Activated naive CD4-positive, alpha-beta T cell treated with anti-CD3 and anti-CD28 coated beads, Interleukin-2, amount 50 U/mL, for 72 hours (primary cell): ENCODE measurements around the gene PON2. TPM values are rescaled to one million over a fixed set of nuclear protein-coding genes. Genes with fewer than 3 reads are reported as not detected.
"Not testable (repeated sequence)": the region's sequence is repeated elsewhere in the genome, so short reads cannot be mapped to it uniquely, and the experiment has no call there.

Experiments used
- ATAC-seq, 2 donors: fragments of 150-1000 bp; cut with Tn5 transposase; 2 replicates each; pipeline ENCODE4 v1.10.0; 2021; ENCODE audit warnings: mild to moderate bottlenecking in 2 of 2, moderate library complexity in 2 of 2
- DNase-seq, 2 donors: peaks; one replicate each; pipeline ENCODE4 v3.0.0; 2021 to 2022; ENCODE audit warnings: low spot score in 2 of 2
- H3K27ac Mint-ChIP-seq, 2 donors: one replicate each; pipeline ENCODE4 v1.8.0; 2022; ENCODE audit warnings: mild to moderate bottlenecking in 2 of 2, mixed read lengths in 2 of 2
- H3K36me3 Mint-ChIP-seq, 2 donors: one replicate each; pipeline ENCODE4 v1.8.0; 2022; ENCODE audit warnings: mixed read lengths in 2 of 2
- H3K9me3 Mint-ChIP-seq, 2 donors: one replicate each; pipeline ENCODE4 v1.8.0; 2022; ENCODE audit warnings: mixed read lengths in 2 of 2
- total RNA-seq, 2 donors: library from RNA; stranded (reverse); gene quantifications; one replicate each; pipeline ENCODE4 v1.2.3, GENCODE V29; 2022

Gene PON2
- total RNA-seq, 2 donors from 2014 or later, result 5.0 to 5.9 TPM

DNA sequence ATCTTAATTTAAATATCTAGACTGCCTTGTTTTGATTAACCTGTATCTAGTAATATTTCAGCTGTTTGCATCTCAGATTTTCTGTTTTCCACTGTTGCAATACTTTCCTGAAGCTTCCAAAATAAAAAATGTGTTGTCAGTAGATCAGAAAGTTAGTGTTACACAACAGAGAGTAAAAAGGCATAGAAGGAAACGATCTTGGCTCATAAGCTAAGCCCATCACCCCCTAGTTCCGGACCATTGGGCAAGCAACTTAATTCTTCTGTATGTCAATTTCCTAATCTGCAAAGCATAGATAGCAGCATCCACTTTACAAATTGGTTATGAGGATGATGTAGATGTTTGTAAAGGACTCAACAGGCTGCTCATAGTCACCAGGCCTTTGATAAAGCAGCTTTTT, 43.1 kb downstream of the PON2 start:
- H3K36me3 Mint-ChIP-seq, result peaks cover 0 to 8% of the 10 kb centered on the region in 2 donors

DNA sequence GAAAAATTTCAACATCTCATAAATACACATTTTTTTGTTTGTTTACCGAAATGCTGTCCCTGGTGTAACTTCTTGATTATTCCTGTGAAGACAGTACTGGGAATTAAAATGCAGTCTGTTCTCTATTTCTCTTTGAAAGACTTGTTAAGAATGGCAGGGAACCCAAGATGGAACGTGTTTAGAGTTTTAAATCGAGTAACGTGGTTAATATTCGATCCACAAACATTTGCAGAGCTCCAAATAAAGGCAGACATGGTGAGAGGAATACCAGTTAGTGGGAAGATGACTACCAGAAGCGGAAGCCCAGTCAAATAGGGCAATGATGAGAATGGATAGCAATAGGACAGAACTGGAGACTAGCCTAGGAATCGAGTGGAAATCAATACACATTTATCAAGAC, 45.3 kb downstream of the PON2 start:
- no peak for DNase-seq
- Mint-ChIP-seq H3K36me3 (peaks cover 0 to 18% of the 10 kb centered on the region in 2 donors), H3K27ac (no peak overlapping the region), H3K9me3 (peaks cover 13 to 17% of the 10 kb centered on the region in 2 donors)
- ATAC-seq, result no peak

More for the DNA sequence above, 43.1 kb downstream of the PON2 start:
- ATAC-seq (no peak), DNase-seq (no peak)
- Mint-ChIP-seq H3K27ac (no peak overlapping the region), H3K9me3 (peaks cover 6 to 10% of the 10 kb centered on the region in 2 donors)

GRCh38 chr7:95379457-95379856, 55.4 kb downstream of the PON2 start:
- H3K27ac Mint-ChIP-seq, H3K9me3 Mint-ChIP-seq, DNase-seq, ATAC-seq: not testable (repeated sequence)
- peaks cover 0 to 17% of the 10 kb centered on the region in 2 donors for H3K36me3 Mint-ChIP-seq

- ATAC-seq (no peak), DNase-seq (no peak)
- Mint-ChIP-seq H3K36me3 (peaks cover 0 to 17% of the 10 kb centered on the region in 2 donors), H3K9me3 (peaks cover 4 to 7% of the 10 kb centered on the region in 2 donors), H3K27ac (no peak overlapping the region)
Observed at GRCh38 chr7:95376632-95377400, 58.0 kb downstream of the PON2 start.

DNA sequence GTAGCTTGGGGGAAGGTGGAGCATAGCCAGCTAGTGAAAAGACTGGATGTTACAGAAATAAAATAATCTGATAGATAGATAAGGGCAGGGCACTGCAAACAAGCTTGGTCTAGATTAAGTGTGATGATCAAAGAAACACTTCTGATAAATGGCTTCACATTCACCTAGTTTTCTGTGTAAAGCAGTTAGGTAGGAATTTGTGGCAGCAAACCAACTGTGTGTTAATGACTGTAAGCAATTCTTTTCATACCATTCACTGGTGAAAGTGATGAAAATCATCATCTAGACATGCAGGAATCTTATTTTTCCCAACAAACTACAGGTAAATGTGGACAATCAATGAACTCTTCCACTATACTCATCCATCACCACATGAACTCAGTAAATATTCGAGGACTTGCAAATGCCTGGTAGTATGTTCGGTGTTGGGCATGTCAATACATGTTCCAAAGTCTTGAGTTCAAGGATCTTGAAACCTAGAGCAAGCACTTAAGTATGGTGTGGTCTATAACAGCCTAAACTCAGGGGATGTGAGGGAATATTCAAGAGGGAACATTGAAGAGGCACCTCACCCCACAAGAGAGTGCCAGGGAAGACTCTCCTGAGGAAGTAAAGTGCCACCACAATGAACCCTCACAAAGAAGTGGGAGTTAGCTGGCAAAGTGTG, 59.1 kb downstream of the PON2 start:
- peaks cover 0 to 7% of the 10 kb centered on the region in 2 donors for H3K9me3 Mint-ChIP-seq
- DNase-seq, result no peak
- no peak overlapping the region for H3K27ac Mint-ChIP-seq
- peaks cover 0 to 17% of the 10 kb centered on the region in 2 donors for H3K36me3 Mint-ChIP-seq
- no peak for ATAC-seq

- ATAC-seq (no peak), DNase-seq (no peak)
- no peak overlapping the region for H3K27ac Mint-ChIP-seq
- H3K9me3 Mint-ChIP-seq, result peaks cover 0 to 4% of the 10 kb centered on the region in 2 donors
- H3K36me3 Mint-ChIP-seq, result peaks cover 0 to 7% of the 10 kb centered on the region in 2 donors
Observed at GRCh38 chr7:95373323-95373722, 61.5 kb downstream of the PON2 start.

- Mint-ChIP-seq H3K36me3 (no peaks in the 10 kb centered on the region), H3K27ac (no peak overlapping the region), H3K9me3 (no peaks in the 10 kb centered on the region)
- DNase-seq, result no peak
- no peak for ATAC-seq
Observed at GRCh38 chr7:95368235-95368634, 66.6 kb downstream of the PON2 start.

DNA sequence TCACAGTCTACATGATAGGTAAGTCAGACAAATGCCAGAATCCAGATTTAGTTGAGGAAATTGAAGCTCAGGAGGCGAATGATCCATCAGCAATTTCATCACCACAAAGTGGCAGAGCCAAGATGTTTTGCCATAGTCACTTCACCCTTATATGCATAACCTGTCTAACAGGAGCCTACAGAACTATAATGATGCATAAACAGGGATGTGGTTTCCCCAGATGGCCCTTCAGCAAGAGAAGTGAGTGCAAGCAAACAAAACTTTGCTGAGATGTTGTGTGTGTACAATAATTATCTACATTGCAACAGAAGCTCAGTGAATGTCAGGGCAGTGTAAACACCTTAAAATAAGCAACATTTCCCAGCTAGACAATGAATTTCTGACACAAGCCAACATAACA, 67.2 kb downstream of the PON2 start:
- no peaks in the 10 kb centered on the region for H3K36me3 Mint-ChIP-seq
- no peak overlapping the region for H3K27ac Mint-ChIP-seq
- no peak for ATAC-seq
- H3K9me3 Mint-ChIP-seq, result no peaks in the 10 kb centered on the region
- DNase-seq, result no peak

DNA sequence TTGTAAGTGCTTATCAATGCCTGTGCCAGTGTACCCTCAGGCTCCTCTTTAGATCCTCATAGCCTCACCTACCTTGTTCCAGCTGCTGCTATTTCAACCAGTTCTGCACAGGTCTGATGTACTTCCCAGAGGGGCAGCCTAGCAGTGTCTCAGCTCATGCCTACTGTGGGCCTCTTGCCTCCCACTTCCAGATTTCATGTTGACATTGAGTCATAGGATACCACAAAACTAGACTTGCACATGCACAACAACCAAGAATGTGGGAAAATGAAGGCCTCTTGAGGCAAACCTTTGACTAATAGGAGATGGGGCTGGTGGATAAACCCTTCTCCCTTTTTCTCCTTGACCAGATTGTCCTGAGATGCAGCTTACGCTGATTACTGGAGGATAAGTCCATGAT, 69.7 kb downstream of the PON2 start:
- Mint-ChIP-seq H3K36me3 (no peaks in the 10 kb centered on the region), H3K9me3 (no peaks in the 10 kb centered on the region), H3K27ac (no peak overlapping the region)
- no peak for DNase-seq
- no peak for ATAC-seq

DNA sequence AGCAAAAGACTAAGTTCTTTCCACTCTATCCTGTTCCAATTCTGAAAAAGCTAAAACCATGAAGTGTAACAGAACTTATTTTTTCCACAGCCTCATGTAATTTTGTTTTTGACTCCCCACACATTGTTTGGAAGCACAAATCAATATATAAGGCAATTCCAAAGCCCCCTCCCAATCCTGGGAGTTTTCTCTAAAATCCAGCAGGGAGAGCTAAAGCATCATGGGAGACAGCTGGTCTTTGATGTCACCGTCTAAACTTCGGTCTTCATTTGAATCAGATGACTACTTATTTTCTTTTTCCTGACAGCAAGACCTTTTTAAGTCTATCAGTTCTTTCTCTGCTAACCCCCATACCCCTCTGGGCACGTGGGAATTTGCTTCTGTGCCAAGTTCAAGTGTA, 77.2 kb downstream of the PON2 start:
- no peak overlapping the region for H3K27ac Mint-ChIP-seq
- H3K36me3 Mint-ChIP-seq, result peaks cover 0 to 9% of the 10 kb centered on the region in 2 donors
- peaks cover 0 to 5% of the 10 kb centered on the region in 2 donors for H3K9me3 Mint-ChIP-seq
- no peak for DNase-seq
- no peak for ATAC-seq

Other genes starting within 250 kb of the PON2 start
- not detected for gene PON1, start 110.5 kb downstream of the PON2 start, total RNA-seq
- gene PON3, start 38.7 kb downstream of the PON2 start, total RNA-seq, result under 1 TPM in 1 of 2 donors, not detected in 1; 0.45 TPM
- not detected for gene ASB4, start 50.9 kb upstream of the PON2 start, total RNA-seq
- not detected for gene PDK4, start 161.5 kb upstream of the PON2 start, total RNA-seq